C4-2B (cell line): ENCODE data around the gene LDLRAD3.

ENCODE experiments used
- H3K27ac ChIP-seq: fragments of 450-650 bp; 2 replicates; pipeline ENCODE4 v1.5.1; 2017
- CTCF ChIP-seq: fragments of 450-650 bp; conservative IDR thresholded peaks from 2 replicates; pipeline ENCODE4 v1.5.1; 2017; ENCODE audit warnings: mild to moderate bottlenecking
- ZFX ChIP-seq: fragments of 450-650 bp; IDR thresholded peaks from 2 replicates; pipeline ENCODE4 v1.6.1; 2017

LDLRAD3 gene

GRCh38 chr11:36104660-36104992 is 160.8 kb downstream of the LDLRAD3 start:
- no peak for TF ChIP-seq ZFX
- no peak for TF ChIP-seq CTCF
- no peak overlapping the region for H3K27ac ChIP-seq

- TF ChIP-seq ZFX, result no peak
- TF ChIP-seq CTCF, result no peak
- no peak overlapping the region for H3K27ac ChIP-seq
These were observed 162.1 kb downstream of the LDLRAD3 start for GRCh38 chr11:36105743-36106581.

GRCh38 chr11:36107547-36107946 is 163.7 kb downstream of the LDLRAD3 start:
- TF ChIP-seq CTCF, result no peak
- no peak for TF ChIP-seq ZFX
- no peak overlapping the region for H3K27ac ChIP-seq

GRCh38 chr11:36108881-36109589 is 165.2 kb downstream of the LDLRAD3 start:
- H3K27ac ChIP-seq, result no peak overlapping the region
- TF ChIP-seq ZFX (no peak), CTCF (no peak)

GRCh38 chr11:36109590-36109849 is 165.7 kb downstream of the LDLRAD3 start:
- H3K27ac ChIP-seq, result no peak overlapping the region
- TF ChIP-seq ZFX (no peak), CTCF (no peak)

- H3K27ac ChIP-seq, result no peak overlapping the region
- TF ChIP-seq CTCF, result no peak
- TF ChIP-seq ZFX, result no peak
These were observed 166.2 kb downstream of the LDLRAD3 start for GRCh38 chr11:36109850-36110606.
